ENCODE results near the gene SPATA6.
"Not testable (repeated sequence)": the region's sequence is repeated elsewhere in the genome, so short reads cannot be mapped to it uniquely, and the experiment has no call there.

The SPATA6 gene

DNA sequence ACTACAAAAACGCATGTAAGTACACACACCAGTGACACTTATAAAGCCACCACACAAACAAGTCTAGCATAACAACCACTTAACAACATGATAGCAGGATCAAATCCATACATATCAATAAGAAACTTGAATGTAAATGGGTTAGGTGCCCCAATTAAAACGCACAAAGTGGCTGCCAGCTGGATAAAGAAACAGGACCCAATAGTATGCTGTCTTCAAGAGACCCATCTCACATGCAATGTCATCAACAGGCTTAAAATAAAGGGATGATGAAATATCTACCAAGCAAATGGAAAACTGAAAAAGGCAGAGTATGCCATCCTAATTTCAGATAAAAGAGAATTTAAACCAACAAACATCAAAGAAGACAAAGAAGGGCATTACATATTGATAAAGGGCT, 139.9 kb downstream of the SPATA6 start:
- no peak overlapping the region for H3K4me3 ChIP-seq (ENCODE audit: low read depth, low read length)
- DNase-seq (ENCODE audit: low read depth), result no peak
- TF ChIP-seq, protein P1, sequence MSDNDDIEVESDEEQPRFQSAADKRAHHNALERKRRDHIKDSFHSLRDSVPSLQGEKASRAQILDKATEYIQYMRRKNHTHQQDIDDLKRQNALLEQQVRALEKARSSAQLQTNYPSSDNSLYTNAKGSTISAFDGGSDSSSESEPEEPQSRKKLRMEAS (IDR thresholded peaks at IDR 0.05; ENCODE audit: low read depth, low read length), result no peak
- TF ChIP-seq, protein P2, sequence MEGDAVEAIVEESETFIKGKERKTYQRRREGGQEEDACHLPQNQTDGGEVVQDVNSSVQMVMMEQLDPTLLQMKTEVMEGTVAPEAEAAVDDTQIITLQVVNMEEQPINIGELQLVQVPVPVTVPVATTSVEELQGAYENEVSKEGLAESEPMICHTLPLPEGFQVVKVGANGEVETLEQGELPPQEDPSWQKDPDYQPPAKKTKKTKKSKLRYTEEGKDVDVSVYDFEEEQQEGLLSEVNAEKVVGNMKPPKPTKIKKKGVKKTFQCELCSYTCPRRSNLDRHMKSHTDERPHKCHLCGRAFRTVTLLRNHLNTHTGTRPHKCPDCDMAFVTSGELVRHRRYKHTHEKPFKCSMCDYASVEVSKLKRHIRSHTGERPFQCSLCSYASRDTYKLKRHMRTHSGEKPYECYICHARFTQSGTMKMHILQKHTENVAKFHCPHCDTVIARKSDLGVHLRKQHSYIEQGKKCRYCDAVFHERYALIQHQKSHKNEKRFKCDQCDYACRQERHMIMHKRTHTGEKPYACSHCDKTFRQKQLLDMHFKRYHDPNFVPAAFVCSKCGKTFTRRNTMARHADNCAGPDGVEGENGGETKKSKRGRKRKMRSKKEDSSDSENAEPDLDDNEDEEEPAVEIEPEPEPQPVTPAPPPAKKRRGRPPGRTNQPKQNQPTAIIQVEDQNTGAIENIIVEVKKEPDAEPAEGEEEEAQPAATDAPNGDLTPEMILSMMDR (IDR thresholded peaks at IDR 0.05; ENCODE audit: low read depth, low read length), result no peak
- TF ChIP-seq MYC (IDR thresholded peaks at IDR 0.05; ENCODE audit: low read depth, low read length), result no peak
- no peak for TF ChIP-seq POLR2A (IDR thresholded peaks at IDR 0.05; ENCODE audit: extremely low read depth, insufficient read length)

DNA sequence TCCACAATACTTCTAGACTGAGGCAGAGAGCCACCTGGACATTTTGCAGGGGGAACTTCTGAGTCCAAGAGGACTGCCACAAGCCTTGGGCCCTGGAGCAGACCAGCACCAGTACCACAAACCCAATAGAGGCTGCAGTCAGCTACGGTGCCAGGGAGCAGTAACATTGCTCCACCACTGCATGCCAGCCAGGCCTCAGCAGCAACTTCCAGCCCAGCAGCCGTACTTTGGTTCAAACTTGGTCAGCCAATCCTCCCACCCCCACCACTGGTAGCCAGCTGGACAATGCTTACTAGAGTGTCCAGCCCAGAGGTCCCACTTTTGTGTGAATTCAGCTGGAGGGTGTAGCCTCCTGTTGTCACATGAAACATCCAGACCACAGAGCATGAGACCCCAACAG, 142.1 kb downstream of the SPATA6 start:
- TF ChIP-seq, protein P1 (IDR thresholded peaks at IDR 0.05; ENCODE audit: low read depth, low read length), result no peak
- no peak for TF ChIP-seq POLR2A (IDR thresholded peaks at IDR 0.05; ENCODE audit: extremely low read depth, insufficient read length)
- TF ChIP-seq MYC (IDR thresholded peaks at IDR 0.05; ENCODE audit: low read depth, low read length), result no peak
- TF ChIP-seq, protein P2 (IDR thresholded peaks at IDR 0.05; ENCODE audit: low read depth, low read length), result no peak
- DNase-seq (ENCODE audit: low read depth), result no peak

DNA sequence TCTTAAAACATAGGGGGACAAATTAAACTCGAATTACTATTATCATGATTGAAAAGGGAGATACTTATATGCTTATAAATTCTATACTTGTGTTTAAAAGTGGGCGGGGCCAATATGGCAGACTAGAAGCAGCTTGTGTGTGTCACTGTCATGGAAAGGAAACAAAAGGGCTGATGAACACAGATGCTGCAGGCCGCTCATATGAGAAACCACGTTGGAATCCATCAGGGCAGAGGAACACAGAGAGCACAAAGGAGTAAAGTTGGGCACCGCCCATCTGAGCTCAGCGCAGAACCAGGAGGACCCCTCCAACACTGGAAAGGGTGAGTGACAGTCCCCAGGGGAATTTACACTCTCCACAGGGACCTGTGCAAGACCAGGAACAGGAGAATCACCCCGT, 142.5 kb downstream of the SPATA6 start:
- TF ChIP-seq, protein P1 (IDR thresholded peaks at IDR 0.05; ENCODE audit: low read depth, low read length), result no peak
- no peak for DNase-seq (ENCODE audit: low read depth)
- no peak overlapping the region for H3K4me3 ChIP-seq (ENCODE audit: low read depth, low read length)

More for the DNA sequence above, 142.1 kb downstream of the SPATA6 start:
- no peak overlapping the region for H3K4me3 ChIP-seq (ENCODE audit: low read depth, low read length)

DNA sequence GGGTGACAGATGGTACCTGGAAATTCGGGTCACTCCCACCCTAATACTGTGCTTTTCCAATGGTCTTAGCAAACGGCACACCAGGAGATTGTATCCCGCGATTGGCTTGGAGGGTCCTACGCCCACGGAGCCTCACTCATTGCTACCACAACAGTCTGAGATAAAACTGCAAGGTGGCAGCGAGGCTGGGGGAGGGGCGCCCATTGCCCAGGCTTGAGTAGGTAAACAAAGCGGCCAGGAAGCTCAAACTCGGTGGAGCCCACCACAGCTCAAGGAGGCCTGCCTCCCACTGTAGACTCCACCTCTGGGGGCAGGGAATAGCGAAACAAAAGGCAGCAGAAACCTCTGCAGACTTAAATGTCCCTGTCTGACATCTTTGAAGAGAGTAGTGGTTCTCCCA, 160.2 kb downstream of the SPATA6 start:
- H3K4me3 ChIP-seq (ENCODE audit: low read depth, low read length); DNase-seq (ENCODE audit: low read depth): not testable (repeated sequence)

DNA sequence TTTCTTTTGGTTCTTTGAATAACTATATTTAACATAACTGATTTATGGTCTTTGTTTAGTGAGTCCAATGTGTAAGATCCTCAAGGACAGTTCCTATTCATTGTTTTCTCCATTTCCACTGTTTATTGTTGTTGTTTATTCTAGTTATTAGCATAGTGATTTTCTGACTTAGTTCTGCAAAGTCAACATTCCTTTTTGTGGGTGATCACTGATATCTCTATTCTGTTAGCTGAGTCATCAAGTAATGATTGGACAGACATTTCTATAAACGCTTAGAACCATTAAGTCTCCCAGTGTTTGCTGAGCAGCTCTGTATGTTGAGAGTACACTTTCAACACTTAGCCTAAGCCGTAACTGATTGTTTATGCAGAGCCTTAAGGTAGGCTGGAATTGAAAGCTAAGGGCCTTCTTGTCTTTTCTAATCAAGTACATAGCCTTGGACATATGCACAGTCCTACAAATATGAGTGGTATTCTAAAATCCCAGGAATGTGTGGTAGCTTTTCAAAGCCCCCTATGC, 162.4 kb downstream of the SPATA6 start:
- TF ChIP-seq MYC (IDR thresholded peaks at IDR 0.05; ENCODE audit: low read depth, low read length) (no peak), POLR2A (IDR thresholded peaks at IDR 0.05; ENCODE audit: extremely low read depth, insufficient read length) (no peak)
- TF ChIP-seq, protein P2 (IDR thresholded peaks at IDR 0.05; ENCODE audit: low read depth, low read length), result no peak
- TF ChIP-seq, protein P1 (IDR thresholded peaks at IDR 0.05; ENCODE audit: low read depth, low read length), result no peak
- no peak overlapping the region for H3K4me3 ChIP-seq (ENCODE audit: low read depth, low read length)
- no peak for DNase-seq (ENCODE audit: low read depth)

DNA sequence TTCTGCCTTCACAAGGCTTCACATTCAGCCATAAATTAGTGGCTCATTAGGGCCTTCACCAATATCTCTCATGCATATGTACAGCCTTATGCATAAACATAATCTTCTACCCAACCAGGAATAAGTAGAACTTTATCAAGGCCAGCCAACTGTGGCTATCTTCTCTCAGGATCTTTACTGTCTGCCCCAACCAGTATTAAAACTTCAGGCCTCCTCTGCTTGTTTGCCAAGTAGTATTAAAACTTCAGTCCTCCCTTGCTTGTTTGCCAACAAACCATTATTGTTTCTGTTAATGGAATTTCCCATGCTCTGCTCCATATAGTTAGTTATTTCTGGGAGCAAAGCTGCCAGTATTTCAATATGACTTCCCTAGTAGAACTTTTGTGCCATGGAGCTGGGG, 169.4 kb downstream of the SPATA6 start:
- DNase-seq (ENCODE audit: low read depth), result no peak
- no peak overlapping the region for H3K4me3 ChIP-seq (ENCODE audit: low read depth, low read length)
- TF ChIP-seq, protein P2 (IDR thresholded peaks at IDR 0.05; ENCODE audit: low read depth, low read length), result no peak
- TF ChIP-seq, protein P1 (IDR thresholded peaks at IDR 0.05; ENCODE audit: low read depth, low read length), result no peak
- TF ChIP-seq POLR2A (IDR thresholded peaks at IDR 0.05; ENCODE audit: extremely low read depth, insufficient read length) (no peak), MYC (IDR thresholded peaks at IDR 0.05; ENCODE audit: low read depth, low read length) (no peak)

DNA sequence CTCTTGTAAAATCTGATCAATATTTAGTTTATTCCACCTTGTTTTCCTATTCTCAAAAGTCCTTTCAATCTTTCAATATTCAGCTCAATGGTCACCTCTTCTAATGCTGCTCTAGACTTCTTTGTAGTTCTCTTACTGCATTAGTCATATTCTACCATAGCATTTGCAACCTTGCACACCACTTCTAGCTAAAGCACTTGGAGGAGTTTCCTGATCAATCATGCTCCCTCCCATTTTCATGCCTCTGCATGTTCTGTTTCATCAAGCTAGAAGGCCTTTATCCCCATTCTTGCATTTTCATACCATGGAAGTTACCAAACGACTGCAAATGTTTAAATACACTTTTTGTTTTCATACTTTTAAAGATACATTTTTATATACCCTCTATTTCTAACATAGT, 177.3 kb downstream of the SPATA6 start:
- H3K4me3 ChIP-seq (ENCODE audit: low read depth, low read length), result no peak overlapping the region
- no peak for DNase-seq (ENCODE audit: low read depth)

DNA sequence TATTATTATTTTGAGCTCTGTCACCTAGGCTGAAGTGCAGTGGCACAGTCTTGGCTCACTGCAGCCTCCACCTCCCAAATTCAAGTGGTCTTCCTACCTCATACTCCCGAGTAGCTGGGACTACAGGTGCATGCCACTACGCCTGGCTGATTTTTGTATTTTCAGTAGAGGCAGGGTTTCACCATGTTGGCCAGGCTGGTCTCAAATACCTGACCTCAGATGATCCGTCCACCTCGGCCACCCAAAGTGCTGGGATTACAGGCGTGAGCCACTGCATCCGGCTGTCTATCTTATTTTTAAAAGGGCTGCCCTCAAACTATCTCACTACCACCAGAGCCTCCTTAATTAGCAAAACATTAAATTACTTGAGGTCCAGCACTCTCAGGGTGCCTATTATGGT, 177.9 kb downstream of the SPATA6 start:
- not testable (repeated sequence) for DNase-seq (ENCODE audit: low read depth); H3K4me3 ChIP-seq (ENCODE audit: low read depth, low read length)

More for the DNA sequence above, 177.3 kb downstream of the SPATA6 start:
- TF ChIP-seq POLR2A (IDR thresholded peaks at IDR 0.05; ENCODE audit: extremely low read depth, insufficient read length) (no peak), MYC (IDR thresholded peaks at IDR 0.05; ENCODE audit: low read depth, low read length) (no peak)
- TF ChIP-seq, protein P2 (IDR thresholded peaks at IDR 0.05; ENCODE audit: low read depth, low read length), result no peak
- TF ChIP-seq, protein P1 (IDR thresholded peaks at IDR 0.05; ENCODE audit: low read depth, low read length), result no peak
